Naive thymus-derived CD4-positive, alpha-beta T cell (primary cell): ENCODE measurements around the gene APBA2. TPM values are rescaled to one million over a fixed set of nuclear protein-coding genes. Genes with fewer than 3 reads are reported as not detected.

ENCODE experiments used
- ATAC-seq: fragments of 150-1000 bp; cut with Tn5 transposase; 2 replicates; pipeline ENCODE4 v1.10.0; 2021; ENCODE audit warnings: mild to moderate bottlenecking, moderate library complexity
- CTCF ChIA-PET: fragments of 350-600 bp; sonication (Branson Sonifier 250); formaldehyde crosslinking; loops from one replicate; lab custom pipeline; 2021; ENCODE audit warnings: antibody characterized with exemption; lab: Charles Lee
- POLR2A ChIA-PET: fragments of 350-600 bp; sonication (Branson Sonifier 250); formaldehyde crosslinking; loops from one replicate; lab custom pipeline; 2021; ENCODE audit warnings: antibody characterized with exemption, inconsistent platforms; lab: Charles Lee
- DNase-seq, 9 donors: peaks; one replicate each; pipeline versions ENCODE4 v3.0.0 to v3.0.0-alpha.2; 2020 to 2022; ENCODE audit warnings: mixed read lengths in 1 of 9
- H3K27ac ChIP-seq: one replicate; pipeline ENCODE4 v1.7.0; 2013; ENCODE audit warnings: mild to moderate bottlenecking, low read depth, low read length, moderate library complexity
- H3K27me3 ChIP-seq, 2 donors: one replicate each; pipeline ENCODE4 v1.7.0; 2013; ENCODE audit warnings: low read length in 2 of 2, mild to moderate bottlenecking in 2 of 2, moderate library complexity in 2 of 2; ENCODE audit not compliant: control insufficient read depth in 2 of 2, insufficient read depth in 2 of 2
- H3K36me3 ChIP-seq, 3 experiments: 1 replicate in 2 of 3; 2 replicates in 1 of 3; pipeline ENCODE4 v1.7.0; 2013; ENCODE audit warnings: low read length in 3 of 3, mild to moderate bottlenecking in 3 of 3, moderate library complexity in 1 of 3; ENCODE audit not compliant: insufficient read depth in 3 of 3, control insufficient read depth in 2 of 3
- H3K4me1 ChIP-seq, 2 donors: one replicate each; pipeline ENCODE4 v1.7.0; 2013; ENCODE audit warnings: low read length in 2 of 2, mild to moderate bottlenecking in 2 of 2, moderate library complexity in 1 of 2; ENCODE audit not compliant: control insufficient read depth in 2 of 2, insufficient read depth in 2 of 2
- H3K4me3 ChIP-seq: 2 replicates; pipeline ENCODE4 v1.7.0; 2013; ENCODE audit warnings: mild to moderate bottlenecking, low read length
- H3K9me3 ChIP-seq, 3 experiments: 1 replicate in 2 of 3; 2 replicates in 1 of 3; pipeline ENCODE4 v1.7.0; 2013; ENCODE audit warnings: low read length in 3 of 3; ENCODE audit not compliant: control insufficient read depth in 2 of 3
- H3K27ac Mint-ChIP-seq, 9 donors: one replicate each; pipeline ENCODE4 v1.8.0; 2020 to 2022; ENCODE audit warnings: mixed read lengths in 9 of 9, mild to moderate bottlenecking in 8 of 9, moderate library complexity in 5 of 9, inconsistent platforms in 2 of 9
- H3K27me3 Mint-ChIP-seq, 5 donors: one replicate each; pipeline ENCODE4 v1.8.0; 2021 to 2022; ENCODE audit warnings: mixed read lengths in 5 of 5, mild to moderate bottlenecking in 1 of 5
- H3K36me3 Mint-ChIP-seq, 5 donors: one replicate each; pipeline ENCODE4 v1.8.0; 2020 to 2022; ENCODE audit warnings: mixed read lengths in 5 of 5, mild to moderate bottlenecking in 3 of 5, inconsistent platforms in 1 of 5
- H3K4me1 Mint-ChIP-seq, 7 donors: one replicate each; pipeline ENCODE4 v1.8.0; 2020 to 2022; ENCODE audit warnings: mixed read lengths in 7 of 7, mild to moderate bottlenecking in 3 of 7, inconsistent platforms in 1 of 7
- H3K4me3 Mint-ChIP-seq, 10 donors: one replicate each; pipeline ENCODE4 v1.8.0; 2020 to 2022; ENCODE audit warnings: mild to moderate bottlenecking in 10 of 10, mixed read lengths in 10 of 10, moderate library complexity in 6 of 10, inconsistent platforms in 2 of 10
- H3K9me3 Mint-ChIP-seq, 11 donors: one replicate each; pipeline ENCODE4 v1.8.0; 2020 to 2022; ENCODE audit warnings: mixed read lengths in 11 of 11, mild to moderate bottlenecking in 4 of 11, inconsistent platforms in 1 of 11, moderate library complexity in 1 of 11
- intact Hi-C, 2 donors: fragments of 100-400 bp; cut with micrococcal nuclease; formaldehyde crosslinking; loops; one replicate each; pipeline ENCODE4 v1.15.1; 2023
- polyA plus RNA-seq, 2 donors: library from polyadenylated mRNA; unstranded; fragments of 300-500 nt; fragmentation: Illumina TruSeq; gene quantifications; one replicate each; pipeline ENCODE4 v1.2.3, GENCODE V29; 2021
- total RNA-seq, 6 experiments: library from RNA in 5 of 6; stranded (reverse) in 5 of 6; gene quantifications; 1 replicate in 5 of 6; 2 replicates in 1 of 6; pipeline ENCODE4 v1.2.3 and lab custom pipeline; 2021 to 2026

APBA2 gene
- total and polyA plus RNA-seq, 7 experiments from 2014 or later = 7.7 to 139 (median 110) TPM

DNA sequence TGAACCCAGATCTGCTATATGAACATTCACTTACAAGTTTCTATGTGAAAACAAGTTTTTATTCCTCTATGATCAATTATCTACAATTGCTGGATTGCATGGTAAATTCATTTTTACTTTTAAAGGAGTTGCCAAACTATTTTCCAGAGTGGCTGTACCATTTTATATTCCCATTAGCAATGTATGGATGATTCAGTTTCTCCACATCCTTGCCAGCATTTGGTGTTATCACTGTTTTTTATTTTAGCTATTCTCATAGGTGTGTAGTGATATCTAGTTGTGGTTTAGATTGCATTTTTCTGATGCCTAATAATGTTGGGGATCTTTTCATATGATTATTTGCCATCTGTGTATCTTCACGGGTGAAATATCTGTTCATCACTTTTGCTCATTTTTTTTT is 78.3 kb downstream of the APBA2 start:
- Histone ChIP-seq H3K4me3 (no peak overlapping the region), H3K9me3 (no peaks in the 10 kb centered on the region), H3K27ac (no peak overlapping the region), H3K4me1 (no peaks in the 10 kb centered on the region), H3K27me3 (no peaks in the 10 kb centered on the region), H3K36me3 (peaks cover 0 to 5% (median 0%) of the 10 kb centered on the region in 3 experiments)
- intact Hi-C loops = loop anchor here in 1 of 2 donors (2.0 kb wide), 1 partner anchor 15 kb away; no protein-coding TSS in a partner anchor
- Mint-ChIP-seq H3K4me1 (peaks cover 0 to 71% (median 60%) of the 10 kb centered on the region in 7 donors), H3K9me3 (peaks cover 0 to 2% (median 0%) of the 10 kb centered on the region in 11 donors), H3K27ac (peak overlapping the region in 3 of 9 donors; percentile 18 to 54 (median 47)), H3K27me3 (peaks cover 0 to 1% (median 0%) of the 10 kb centered on the region in 5 donors), H3K36me3 (peaks cover 0 to 36% (median 22%) of the 10 kb centered on the region in 5 donors), H3K4me3 (no peak overlapping the region)
- DNase-seq (no peak), ATAC-seq (no peak)
- ChIA-PET POLR2A (no interaction called here), CTCF (interaction anchor here (0.7 kb wide), 1 partner anchor 11 kb away, joined by 5 read pairs; no protein-coding TSS in a partner anchor)

DNA sequence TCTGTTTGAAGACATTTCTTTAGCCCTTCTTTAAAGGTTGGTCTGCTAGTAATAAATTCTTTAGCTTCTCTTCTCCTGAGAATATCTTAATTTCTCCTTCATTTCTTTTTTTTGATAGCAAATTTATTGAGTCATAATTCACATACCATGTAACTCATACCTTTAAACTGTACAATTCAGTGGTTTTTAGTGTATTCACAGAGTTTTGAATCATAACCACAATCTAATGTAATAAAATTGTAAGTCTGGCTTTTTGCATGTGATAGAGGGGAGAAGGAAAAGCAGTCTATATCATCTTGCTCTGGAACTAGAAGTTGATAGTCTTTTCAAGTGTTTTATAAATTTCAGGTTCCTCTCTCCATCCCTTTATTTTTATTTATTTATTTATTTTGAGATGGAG is 81.3 kb downstream of the APBA2 start:
- no peaks in the 10 kb centered on the region for H3K9me3 Mint-ChIP-seq
- Histone ChIP-seq H3K4me3 (no peak overlapping the region), H3K27me3 (no peaks in the 10 kb centered on the region), H3K27ac (no peak overlapping the region), H3K4me1 (no peaks in the 10 kb centered on the region), H3K9me3 (no peaks in the 10 kb centered on the region), H3K36me3 (no peaks in the 10 kb centered on the region)
- POLR2A ChIA-PET = no interaction called here
- peak overlapping the region in 3 of 9 donors; percentile 33 to 69 (median 47) for H3K27ac Mint-ChIP-seq
- intact Hi-C loops = no loop called here
- CTCF ChIA-PET = no interaction called here
- H3K36me3 Mint-ChIP-seq = peaks cover 0 to 32% (median 16%) of the 10 kb centered on the region in 5 donors
- H3K4me3 Mint-ChIP-seq = no peak overlapping the region
- peaks cover 0 to 5% (median 0%) of the 10 kb centered on the region in 5 donors for H3K27me3 Mint-ChIP-seq
- no peak for DNase-seq
- peaks cover 0 to 70% (median 61%) of the 10 kb centered on the region in 7 donors for H3K4me1 Mint-ChIP-seq
- ATAC-seq = no peak

DNA sequence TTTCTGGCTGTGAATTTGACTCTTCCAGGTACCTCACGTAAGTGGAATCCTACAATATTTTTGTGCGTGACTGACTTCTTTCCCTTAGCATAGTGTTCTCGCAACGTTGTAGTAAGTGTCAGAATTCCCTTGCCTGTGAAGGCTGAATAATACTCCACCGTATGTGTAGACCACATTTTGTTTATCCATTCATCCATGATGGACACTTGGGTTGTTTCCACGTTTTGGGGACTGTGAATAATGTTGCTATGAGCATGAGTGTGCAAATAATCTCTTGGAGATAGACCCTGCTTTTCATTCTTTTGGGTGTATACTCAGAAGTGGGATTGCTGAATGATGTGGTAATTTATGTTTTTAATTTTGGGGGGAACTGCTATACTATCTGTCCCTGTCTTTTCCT is 82.2 kb downstream of the APBA2 start:
- ChIA-PET POLR2A (no interaction called here), CTCF (no interaction called here)
- Mint-ChIP-seq H3K4me1 (peaks cover 0 to 74% (median 64%) of the 10 kb centered on the region in 7 donors), H3K27me3 (peaks cover 0 to 7% (median 0%) of the 10 kb centered on the region in 5 donors), H3K27ac (peak overlapping the region in 1 of 9 donors; percentile 61), H3K4me3 (no peak overlapping the region), H3K36me3 (peaks cover 0 to 32% (median 13%) of the 10 kb centered on the region in 5 donors), H3K9me3 (no peaks in the 10 kb centered on the region)
- DNase-seq (no peak), ATAC-seq (no peak)
- H3K4me3 ChIP-seq = no peak overlapping the region
- intact Hi-C loops = no loop called here
- H3K9me3 ChIP-seq = no peaks in the 10 kb centered on the region
- no peaks in the 10 kb centered on the region for H3K4me1 ChIP-seq
- H3K27ac ChIP-seq = no peak overlapping the region
- H3K27me3 ChIP-seq = no peaks in the 10 kb centered on the region
- H3K36me3 ChIP-seq = no peaks in the 10 kb centered on the region

DNA sequence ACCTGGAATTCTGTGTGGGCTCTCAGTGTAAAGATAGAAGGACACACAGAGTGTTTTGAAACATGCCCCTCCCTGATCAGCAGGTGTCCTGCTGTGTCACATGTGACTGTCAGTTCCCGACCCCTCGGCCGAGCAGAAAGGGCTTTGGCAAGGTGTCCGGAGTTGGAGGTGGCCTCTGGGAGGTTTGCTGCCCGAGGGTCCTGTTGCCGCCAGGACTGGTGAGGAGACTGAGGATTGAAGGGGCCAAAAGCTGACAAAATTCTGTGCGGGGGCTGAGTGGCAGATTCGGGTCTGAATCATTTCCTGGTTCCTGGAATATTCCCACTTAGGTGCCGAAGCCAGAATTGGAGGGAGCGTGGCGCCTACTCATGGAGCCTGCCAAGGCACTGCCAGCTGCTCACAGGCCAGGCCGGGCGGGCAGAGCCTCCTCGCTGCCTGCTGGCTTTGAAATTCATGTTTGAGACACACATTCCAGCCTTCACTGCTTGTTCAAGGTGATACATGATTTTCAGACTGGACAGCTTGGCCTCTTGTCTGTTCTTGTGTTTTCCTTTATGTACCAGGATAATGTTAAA is 83.8 kb downstream of the APBA2 start:
- Mint-ChIP-seq H3K27me3 (peaks cover 0 to 8% (median 0%) of the 10 kb centered on the region in 5 donors), H3K4me1 (peaks cover 4 to 79% (median 71%) of the 10 kb centered on the region in 7 donors), H3K4me3 (no peak overlapping the region), H3K27ac (peak overlapping the region in 1 of 9 donors; percentile 60), H3K36me3 (peaks cover 0 to 20% (median 9%) of the 10 kb centered on the region in 5 donors), H3K9me3 (no peaks in the 10 kb centered on the region)
- CTCF ChIA-PET = no interaction called here
- H3K36me3 ChIP-seq = no peaks in the 10 kb centered on the region
- no peak overlapping the region for H3K27ac ChIP-seq
- DNase-seq (no peak), ATAC-seq (no peak)
- peaks cover 0 to 8% of the 10 kb centered on the region in 2 donors for H3K4me1 ChIP-seq
- intact Hi-C loops = loop anchor here in 1 of 2 donors (10.0 kb wide), 2 partner anchors 185 to 845 kb away; no protein-coding TSS in a partner anchor
- H3K27me3 ChIP-seq = no peaks in the 10 kb centered on the region
- POLR2A ChIA-PET = no interaction called here
- no peak overlapping the region for H3K4me3 ChIP-seq
- H3K9me3 ChIP-seq = no peaks in the 10 kb centered on the region

DNA sequence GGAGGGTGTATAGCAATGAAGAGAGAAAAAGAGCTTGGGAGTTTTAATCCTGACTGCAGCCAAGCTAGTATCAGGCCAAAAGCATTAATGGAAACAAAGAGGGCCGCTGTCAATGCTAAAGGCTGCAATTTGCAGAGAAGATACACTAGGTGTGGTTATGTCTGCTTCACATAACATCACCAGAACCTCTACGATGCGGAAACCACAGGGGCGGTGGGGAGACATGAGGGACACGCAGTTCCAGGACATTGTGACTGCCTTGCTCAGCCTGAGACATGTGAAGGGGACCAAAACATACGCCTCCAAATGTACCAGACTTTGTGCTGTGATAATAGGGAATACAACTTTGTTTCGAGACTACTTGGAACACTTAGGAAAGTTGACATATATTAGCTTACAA is 88.4 kb downstream of the APBA2 start:
- Histone ChIP-seq H3K27me3 (no peaks in the 10 kb centered on the region), H3K4me3 (no peak overlapping the region), H3K4me1 (peaks cover 0 to 8% of the 10 kb centered on the region in 2 donors), H3K27ac (no peak overlapping the region), H3K36me3 (peaks cover 0 to 6% (median 0%) of the 10 kb centered on the region in 3 experiments), H3K9me3 (no peaks in the 10 kb centered on the region)
- DNase-seq (peak in 7 of 9 donors; percentile 40 to 69 (median 56)), ATAC-seq (peak; percentile 76)
- Mint-ChIP-seq H3K36me3 (peaks cover 0 to 11% (median 0%) of the 10 kb centered on the region in 5 donors), H3K4me3 (peak overlapping the region in 8 of 10 donors; percentile 1 to 67 (median 45)), H3K9me3 (no peaks in the 10 kb centered on the region), H3K27me3 (peaks cover 0 to 11% (median 0%) of the 10 kb centered on the region in 5 donors), H3K27ac (peak overlapping the region in 8 of 9 donors; percentile 62 to 90 (median 82)), H3K4me1 (peaks cover 4 to 60% (median 57%) of the 10 kb centered on the region in 7 donors)
- CTCF ChIA-PET = interaction anchor here (0.6 to 3.9 kb wide), 11 partner anchors 9 to 99 kb away, joined by 3 to 31 read pairs (median 4); partner anchors contain the start of gene APBA2
- intact Hi-C loops = loop anchor here (2.0 to 10.0 kb wide), 5 partner anchors 25 to 849 kb away; partner anchors contain the start of gene APBA2 (in 1 of the 2)
- POLR2A ChIA-PET = interaction anchor here (1.0 to 2.7 kb wide), 3 partner anchors 17 to 100 kb away, joined by 3 to 21 read pairs (median 9); partner anchors contain the start of gene APBA2

DNA sequence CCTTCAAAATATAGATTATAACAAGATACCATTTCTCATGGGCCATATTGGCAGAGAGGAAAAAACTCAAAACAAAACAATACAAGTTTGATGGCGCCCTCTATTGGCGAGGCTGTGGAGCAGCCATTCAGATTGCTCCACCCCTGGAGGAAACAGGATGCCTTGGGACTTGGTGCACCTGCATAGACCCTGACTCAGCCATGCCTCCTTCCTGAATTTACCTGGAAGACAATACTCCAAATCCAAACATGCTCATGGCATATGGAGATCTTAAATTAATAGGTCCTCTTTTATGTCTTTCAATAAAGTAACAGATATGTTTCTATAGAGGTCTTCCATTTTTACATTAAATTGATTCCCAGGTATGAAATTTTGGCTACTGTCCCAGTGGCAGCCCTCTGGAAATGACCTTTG is 90.0 kb downstream of the APBA2 start:
- Histone ChIP-seq H3K27me3 (no peaks in the 10 kb centered on the region), H3K4me3 (no peak overlapping the region), H3K36me3 (peaks cover 0 to 6% (median 0%) of the 10 kb centered on the region in 3 experiments), H3K4me1 (peaks cover 0 to 8% of the 10 kb centered on the region in 2 donors), H3K27ac (no peak overlapping the region), H3K9me3 (no peaks in the 10 kb centered on the region)
- Mint-ChIP-seq H3K4me1 (peaks cover 4 to 74% (median 70%) of the 10 kb centered on the region in 7 donors), H3K27ac (peak overlapping the region in 5 of 9 donors; percentile 5 to 82 (median 40)), H3K4me3 (peak overlapping the region in 1 of 10 donors; percentile 9), H3K9me3 (no peaks in the 10 kb centered on the region), H3K27me3 (peaks cover 0 to 15% (median 0%) of the 10 kb centered on the region in 5 donors), H3K36me3 (peaks cover 0 to 18% (median under 1%) of the 10 kb centered on the region in 5 donors)
- POLR2A ChIA-PET = interaction anchor here (0.7 to 2.7 kb wide), 2 partner anchors 90 to 97 kb away, joined by 3 to 21 read pairs; partner anchors contain the start of gene APBA2
- intact Hi-C loops = loop anchor here (1.0 to 10.0 kb wide), 10 partner anchors 27 to 851 kb away; partner anchors contain the start of gene APBA2 (in 2 of the 2)
- DNase-seq (peak; percentile 45 to 82 (median 75)), ATAC-seq (peak; percentile 89)
- CTCF ChIA-PET = interaction anchor here (0.5 to 3.9 kb wide), 14 partner anchors 8 to 101 kb away, joined by 3 to 31 read pairs (median 4); no protein-coding TSS in a partner anchor
